GM12872 (cell line): ENCODE data around the gene TRAPPC1.

Source experiments
- CTCF ChIP-seq: IDR thresholded peaks from 3 replicates; pipeline ENCODE4 v1.5.1; 2011; ENCODE audit warnings: low read depth, mild to moderate bottlenecking, low read length, moderate library complexity; ENCODE audit not compliant: insufficient read depth

The TRAPPC1 gene

DNA sequence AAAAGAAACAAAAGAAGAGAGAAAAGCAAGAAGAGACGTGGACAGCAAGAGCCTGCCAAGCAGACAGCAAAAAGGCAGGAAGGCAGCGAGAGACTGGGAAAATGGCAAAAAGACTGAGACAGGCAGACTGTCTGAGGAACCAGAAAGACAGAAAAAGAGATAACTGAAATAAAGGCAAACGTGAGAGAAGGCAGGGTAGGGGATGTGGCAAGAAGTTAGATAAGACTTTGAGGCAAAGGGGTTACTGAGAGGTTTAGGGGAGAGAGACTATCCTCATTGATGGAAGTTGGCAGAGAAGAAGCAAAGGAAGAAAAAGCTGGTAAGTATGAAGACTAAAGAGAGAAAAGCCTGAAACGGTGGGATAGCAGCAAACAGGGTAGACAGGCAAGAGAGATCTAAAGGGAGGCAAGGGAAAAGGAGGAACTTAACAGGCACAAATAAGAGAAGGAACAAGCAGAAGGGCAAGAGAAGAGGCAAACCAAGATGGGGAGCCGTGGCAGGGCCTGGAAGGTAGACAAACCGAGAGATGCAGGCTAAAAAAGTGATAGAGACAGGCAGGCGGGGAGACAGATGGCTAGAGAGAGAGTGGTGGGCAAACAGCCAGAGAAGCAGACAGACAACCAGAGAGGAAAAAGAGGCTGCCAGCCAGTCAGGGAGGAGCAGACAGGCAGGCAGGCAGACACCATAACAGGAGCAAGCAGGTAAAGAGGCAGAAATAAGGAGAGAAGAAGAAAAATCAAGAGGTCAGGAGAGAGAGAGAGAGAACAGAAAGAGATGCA lies 50.3 kb downstream of the TRAPPC1 start:
- no peak for TF ChIP-seq CTCF
